Measurements from ENCODE around the gene THUMPD3. TPM values are rescaled to one million over a fixed set of nuclear protein-coding genes. Genes with fewer than 3 reads are reported as not detected.

Gene THUMPD3
- total RNA-seq, 5 donors from 2014 or later (not counting 1 experiment from before 2014, with no cell fraction given), result 33.3 to 44.4 (median 43.5) TPM

DNA sequence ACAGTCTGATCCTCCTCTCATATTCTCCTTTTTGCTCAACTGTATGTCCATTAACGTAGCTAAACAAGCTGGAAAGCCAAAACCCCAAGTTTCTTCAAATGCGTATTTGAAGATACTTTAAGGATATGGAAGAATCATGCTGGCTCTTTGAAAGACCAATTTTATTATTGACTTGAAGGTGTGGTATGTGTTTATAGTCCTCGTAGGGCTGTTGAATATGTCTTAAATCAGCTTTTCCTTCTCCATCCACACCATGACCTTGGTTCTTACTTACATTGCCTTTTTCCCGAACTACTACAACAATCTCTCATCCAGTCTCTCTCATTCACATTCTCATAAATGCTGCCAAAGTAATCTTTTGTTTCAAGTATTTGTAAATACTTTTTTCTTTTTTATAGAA, 19.7 kb upstream of the THUMPD3 start:
- no peaks in the 10 kb centered on the region for H3K4me1 ChIP-seq (ENCODE audit: control insufficient read depth in 1 of 2, extremely low read depth in 1 of 2, insufficient read depth in 2 of 2, low read length in 2 of 2)
- no peaks in the 10 kb centered on the region for H3K27me3 ChIP-seq (replicated peaks in 1 of 2; ENCODE audit: control insufficient read depth in 2 of 2, extremely low read depth in 1 of 2, insufficient read depth in 2 of 2, low read length in 1 of 2)
- DNase-seq (no peak), ATAC-seq (replicated peaks in 1 of 4) (no peak)
- no peaks in the 10 kb centered on the region for H3K36me3 ChIP-seq (ENCODE audit: control insufficient read depth in 2 of 2, extremely low read depth in 1 of 2, insufficient read depth in 1 of 2, low read length in 1 of 2)
- ChIA-PET CTCF (no interaction called here), POLR2A (no interaction called here)
- Mint-ChIP-seq H3K27ac (no peak overlapping the region), H3K9me3 (no peaks in the 10 kb centered on the region), H3K36me3 (no peaks in the 10 kb centered on the region), H3K4me3 (no peak overlapping the region), H3K4me1 (no peaks in the 10 kb centered on the region), H3K27me3 (no peaks in the 10 kb centered on the region)
- no peaks in the 10 kb centered on the region for H3K9me3 ChIP-seq
- no peak overlapping the region for H3K27ac ChIP-seq (ENCODE audit: low read length)
- H3K4me3 ChIP-seq (ENCODE audit: control insufficient read depth in 1 of 2, extremely low read depth in 1 of 2, low read length in 1 of 2), result no peak overlapping the region
- no CpG with 5 or more reads among the region's 4 CpGs for WGBS (ENCODE audit: insufficient coverage)

DNA sequence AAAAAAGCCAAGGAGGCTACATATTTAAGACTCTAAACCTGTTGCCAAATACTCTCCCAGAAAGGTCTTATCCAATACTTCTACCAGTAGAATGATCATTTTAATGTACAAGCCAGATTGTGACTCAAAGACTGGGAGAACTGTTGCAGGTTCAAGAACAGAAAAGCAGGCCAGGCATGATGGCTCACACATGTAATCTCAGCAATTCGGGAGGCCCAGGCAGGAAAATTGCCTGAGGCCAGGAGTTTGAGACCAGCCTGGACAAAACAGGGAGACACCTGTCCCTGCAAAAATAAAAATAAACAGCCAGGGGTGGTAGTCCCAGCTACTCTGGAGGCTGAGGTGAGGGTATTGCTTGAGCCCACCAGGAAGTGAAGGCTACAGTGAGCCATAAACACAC, 17.8 kb upstream of the THUMPD3 start:
- Histone ChIP-seq H3K27me3 (replicated peaks in 1 of 2; ENCODE audit: control insufficient read depth in 2 of 2, extremely low read depth in 1 of 2, insufficient read depth in 2 of 2, low read length in 1 of 2) (no peaks in the 10 kb centered on the region), H3K4me3 (ENCODE audit: control insufficient read depth in 1 of 2, extremely low read depth in 1 of 2, low read length in 1 of 2) (no peak overlapping the region), H3K9me3 (no peaks in the 10 kb centered on the region), H3K36me3 (ENCODE audit: control insufficient read depth in 2 of 2, extremely low read depth in 1 of 2, insufficient read depth in 1 of 2, low read length in 1 of 2) (no peaks in the 10 kb centered on the region), H3K4me1 (ENCODE audit: control insufficient read depth in 1 of 2, extremely low read depth in 1 of 2, insufficient read depth in 2 of 2, low read length in 2 of 2) (no peaks in the 10 kb centered on the region), H3K27ac (ENCODE audit: low read length) (no peak overlapping the region)
- Mint-ChIP-seq H3K27me3 (no peaks in the 10 kb centered on the region), H3K27ac (no peak overlapping the region), H3K4me1 (no peaks in the 10 kb centered on the region), H3K9me3 (no peaks in the 10 kb centered on the region), H3K4me3 (no peak overlapping the region), H3K36me3 (no peaks in the 10 kb centered on the region)
- ChIA-PET POLR2A (interaction anchor here in 1 of 2 donors (0.7 kb wide), 1 partner anchor 88 kb away, joined by 3 read pairs; no protein-coding TSS in a partner anchor), CTCF (no interaction called here)
- no peak for DNase-seq
- 0% methylated on average over 1 of the region's 1 CpG for WGBS (ENCODE audit: insufficient coverage)
- ATAC-seq (replicated peaks in 1 of 4), result no peak

DNA sequence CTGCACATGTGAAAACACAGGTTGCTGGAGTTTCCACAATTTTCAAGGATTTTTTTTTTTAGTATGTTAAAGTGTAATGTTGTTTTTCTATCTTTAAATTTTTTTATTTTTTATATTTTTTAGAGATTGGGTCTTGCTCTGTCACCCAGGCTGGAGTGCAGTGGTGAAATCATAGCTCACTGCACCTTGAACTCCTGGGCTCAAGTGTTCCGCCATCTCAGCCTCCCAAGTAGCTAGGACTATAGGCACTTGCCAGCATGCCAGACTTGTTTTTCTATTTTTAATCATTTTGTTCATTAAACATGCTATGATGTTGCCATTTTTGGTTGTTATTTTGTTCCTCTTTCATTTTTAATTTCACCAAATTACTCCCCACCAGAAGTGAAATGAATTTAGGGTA, 16.7 kb upstream of the THUMPD3 start:
- no peaks in the 10 kb centered on the region for H3K36me3 ChIP-seq (ENCODE audit: control insufficient read depth in 2 of 2, extremely low read depth in 1 of 2, insufficient read depth in 1 of 2, low read length in 1 of 2)
- no peak overlapping the region for H3K4me3 Mint-ChIP-seq
- no peaks in the 10 kb centered on the region for H3K9me3 ChIP-seq
- DNase-seq, result no peak
- WGBS (ENCODE audit: insufficient coverage), result no CpG with 5 or more reads among the region's 1 CpG
- ChIA-PET POLR2A (no interaction called here), CTCF (interaction anchor here in 1 of 2 donors (0.6 kb wide), 2 partner anchors 36 to 833 kb away, joined by 4 to 6 read pairs; no protein-coding TSS in a partner anchor)
- H3K9me3 Mint-ChIP-seq, result no peaks in the 10 kb centered on the region
- no peak overlapping the region for H3K27ac ChIP-seq (ENCODE audit: low read length)
- H3K4me1 ChIP-seq (ENCODE audit: control insufficient read depth in 1 of 2, extremely low read depth in 1 of 2, insufficient read depth in 2 of 2, low read length in 2 of 2), result no peaks in the 10 kb centered on the region
- no peaks in the 10 kb centered on the region for H3K27me3 Mint-ChIP-seq
- ATAC-seq (replicated peaks in 1 of 4), result no peak
- no peaks in the 10 kb centered on the region for H3K27me3 ChIP-seq (replicated peaks in 1 of 2; ENCODE audit: control insufficient read depth in 2 of 2, extremely low read depth in 1 of 2, insufficient read depth in 2 of 2, low read length in 1 of 2)
- no peak overlapping the region for H3K27ac Mint-ChIP-seq
- H3K4me3 ChIP-seq (ENCODE audit: control insufficient read depth in 1 of 2, extremely low read depth in 1 of 2, low read length in 1 of 2), result no peak overlapping the region
- H3K36me3 Mint-ChIP-seq, result no peaks in the 10 kb centered on the region
- H3K4me1 Mint-ChIP-seq, result no peaks in the 10 kb centered on the region

DNA sequence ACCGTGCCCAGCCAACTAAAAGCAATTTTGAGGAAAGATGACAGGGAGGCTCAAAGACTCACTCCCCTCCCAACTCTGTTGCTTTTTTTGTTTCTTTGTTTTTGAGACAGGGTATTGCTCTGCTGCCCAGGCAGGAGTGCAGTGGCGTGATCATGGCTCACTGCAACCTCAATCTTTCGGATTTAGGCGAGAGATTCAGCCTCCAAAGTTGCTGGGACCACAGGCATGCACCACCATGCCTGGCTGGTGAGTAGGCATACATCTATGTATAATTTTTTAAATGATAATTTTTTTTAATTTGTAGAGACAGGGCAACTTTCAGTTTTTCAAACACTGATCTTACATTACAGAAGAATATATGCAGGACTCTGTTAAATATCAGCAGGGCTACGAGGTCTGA, 15.8 kb upstream of the THUMPD3 start:
- ChIA-PET CTCF (no interaction called here), POLR2A (no interaction called here)
- Mint-ChIP-seq H3K27ac (no peak overlapping the region), H3K36me3 (no peaks in the 10 kb centered on the region), H3K4me1 (no peaks in the 10 kb centered on the region), H3K9me3 (no peaks in the 10 kb centered on the region), H3K27me3 (no peaks in the 10 kb centered on the region), H3K4me3 (no peak overlapping the region)
- no peak for DNase-seq
- Histone ChIP-seq H3K4me1 (ENCODE audit: control insufficient read depth in 1 of 2, extremely low read depth in 1 of 2, insufficient read depth in 2 of 2, low read length in 2 of 2) (no peaks in the 10 kb centered on the region), H3K4me3 (ENCODE audit: control insufficient read depth in 1 of 2, extremely low read depth in 1 of 2, low read length in 1 of 2) (no peak overlapping the region), H3K27me3 (replicated peaks in 1 of 2; ENCODE audit: control insufficient read depth in 2 of 2, extremely low read depth in 1 of 2, insufficient read depth in 2 of 2, low read length in 1 of 2) (no peaks in the 10 kb centered on the region), H3K27ac (ENCODE audit: low read length) (no peak overlapping the region), H3K36me3 (ENCODE audit: control insufficient read depth in 2 of 2, extremely low read depth in 1 of 2, insufficient read depth in 1 of 2, low read length in 1 of 2) (no peaks in the 10 kb centered on the region), H3K9me3 (no peaks in the 10 kb centered on the region)
- no peak for ATAC-seq (replicated peaks in 1 of 4)
- WGBS (ENCODE audit: insufficient coverage), result 100% methylated on average over 2 of the region's 5 CpGs

DNA sequence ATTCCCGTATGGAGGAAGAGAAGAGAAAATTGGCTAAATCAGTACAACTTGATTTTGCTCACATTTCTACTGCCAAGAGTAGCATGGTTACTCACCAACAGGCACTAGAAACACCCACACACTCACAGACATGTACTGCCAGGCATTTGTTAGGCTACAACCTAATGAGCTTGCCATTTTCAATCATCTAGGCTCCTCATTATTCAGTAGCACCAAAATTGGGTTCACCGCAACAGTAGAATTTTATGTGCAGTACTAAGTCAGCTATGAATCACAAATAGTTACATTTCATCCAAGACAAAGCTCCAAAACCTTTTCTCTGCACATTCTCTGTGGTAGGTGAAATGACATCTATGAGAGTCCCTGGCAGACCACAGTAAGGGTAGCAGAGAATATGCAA, 15.0 kb upstream of the THUMPD3 start:
- ATAC-seq (replicated peaks in 1 of 4) (no peak), DNase-seq (no peak)
- H3K27me3 Mint-ChIP-seq, result no peaks in the 10 kb centered on the region
- H3K27ac Mint-ChIP-seq, result no peak overlapping the region
- no peaks in the 10 kb centered on the region for H3K36me3 Mint-ChIP-seq
- H3K4me1 Mint-ChIP-seq, result peaks cover 0 to 1% (median 0%) of the 10 kb centered on the region in 3 donors
- no peaks in the 10 kb centered on the region for H3K36me3 ChIP-seq (ENCODE audit: control insufficient read depth in 2 of 2, extremely low read depth in 1 of 2, insufficient read depth in 1 of 2, low read length in 1 of 2)
- no peak overlapping the region for H3K4me3 Mint-ChIP-seq
- no peaks in the 10 kb centered on the region for H3K9me3 Mint-ChIP-seq
- POLR2A ChIA-PET, result no interaction called here
- H3K27ac ChIP-seq (ENCODE audit: low read length), result no peak overlapping the region
- CTCF ChIA-PET, result no interaction called here
- H3K27me3 ChIP-seq (replicated peaks in 1 of 2; ENCODE audit: control insufficient read depth in 2 of 2, extremely low read depth in 1 of 2, insufficient read depth in 2 of 2, low read length in 1 of 2), result no peaks in the 10 kb centered on the region
- H3K9me3 ChIP-seq, result no peaks in the 10 kb centered on the region
- no peaks in the 10 kb centered on the region for H3K4me1 ChIP-seq (ENCODE audit: control insufficient read depth in 1 of 2, extremely low read depth in 1 of 2, insufficient read depth in 2 of 2, low read length in 2 of 2)
- no CpG with 5 or more reads among the region's 2 CpGs for WGBS (ENCODE audit: insufficient coverage)
- no peak overlapping the region for H3K4me3 ChIP-seq (ENCODE audit: control insufficient read depth in 1 of 2, extremely low read depth in 1 of 2, low read length in 1 of 2)

DNA sequence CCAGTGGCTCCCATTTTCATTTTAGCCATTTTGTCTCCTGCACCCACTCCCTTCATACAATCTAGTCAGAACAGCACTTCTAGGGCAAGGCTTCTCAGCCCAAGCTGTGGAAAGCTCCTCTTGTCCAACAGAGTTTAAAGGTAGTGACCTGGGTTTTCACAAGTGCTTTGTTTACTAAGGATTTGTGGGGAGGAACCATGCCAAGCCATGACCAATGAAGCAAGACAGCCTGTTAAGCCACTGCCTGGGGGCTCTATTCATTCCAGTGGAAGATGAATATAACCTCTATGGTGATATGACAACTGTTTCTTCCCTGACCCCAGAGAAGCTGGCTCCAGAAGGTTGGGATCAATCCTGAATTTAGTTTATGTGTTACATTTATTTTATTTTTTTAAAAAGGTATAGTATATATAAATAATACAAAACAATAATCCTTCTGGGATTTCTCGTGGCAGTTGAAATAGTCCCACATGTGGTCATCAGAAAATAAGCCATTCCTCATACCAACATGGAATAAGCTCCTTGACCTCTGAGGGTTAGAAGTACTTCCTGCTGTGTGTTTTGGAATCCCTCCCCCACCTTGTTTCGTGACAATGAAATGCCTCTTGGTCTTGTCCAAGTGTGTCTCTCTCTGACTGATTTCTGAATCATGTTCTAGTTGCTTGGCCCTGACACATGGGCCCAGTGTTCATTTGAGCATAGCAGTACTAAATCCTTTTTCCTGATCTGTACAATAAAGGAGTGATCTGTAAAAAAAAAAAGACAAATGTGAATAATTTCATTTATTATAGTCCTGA, 13.3 kb upstream of the THUMPD3 start:
- no peaks in the 10 kb centered on the region for H3K36me3 ChIP-seq (ENCODE audit: control insufficient read depth in 2 of 2, extremely low read depth in 1 of 2, insufficient read depth in 1 of 2, low read length in 1 of 2)
- Mint-ChIP-seq H3K27me3 (no peaks in the 10 kb centered on the region), H3K36me3 (no peaks in the 10 kb centered on the region), H3K9me3 (no peaks in the 10 kb centered on the region), H3K4me3 (no peak overlapping the region), H3K4me1 (peaks cover 6 to 7% (median 7%) of the 10 kb centered on the region in 3 donors), H3K27ac (no peak overlapping the region)
- H3K27ac ChIP-seq (ENCODE audit: low read length), result no peak overlapping the region
- ChIA-PET CTCF (no interaction called here), POLR2A (interaction anchor here in 1 of 2 donors (0.5 kb wide), 1 partner anchor 76 kb away, joined by 10 read pairs; no protein-coding TSS in a partner anchor)
- WGBS (ENCODE audit: insufficient coverage), result no CpG with 5 or more reads among the region's 2 CpGs
- no peaks in the 10 kb centered on the region for H3K27me3 ChIP-seq (replicated peaks in 1 of 2; ENCODE audit: control insufficient read depth in 2 of 2, extremely low read depth in 1 of 2, insufficient read depth in 2 of 2, low read length in 1 of 2)
- no peaks in the 10 kb centered on the region for H3K4me1 ChIP-seq (ENCODE audit: control insufficient read depth in 1 of 2, extremely low read depth in 1 of 2, insufficient read depth in 2 of 2, low read length in 2 of 2)
- ATAC-seq (replicated peaks in 1 of 4) (no peak), DNase-seq (no peak)
- no peaks in the 10 kb centered on the region for H3K9me3 ChIP-seq
- H3K4me3 ChIP-seq (ENCODE audit: control insufficient read depth in 1 of 2, extremely low read depth in 1 of 2, low read length in 1 of 2), result no peak overlapping the region
